CD4-positive, alpha-beta T cell treated with Interleukin-4 for 4 hours (primary cell): ENCODE results near the gene CETP.
"Not testable (repeated sequence)": the region's sequence is repeated elsewhere in the genome, so short reads cannot be mapped to it uniquely, and the experiment has no call there.

Experiments
- DNase-seq: peaks from one replicate; pipeline ENCODE4 v3.0.0-alpha.2; 2020

The CETP gene

DNA sequence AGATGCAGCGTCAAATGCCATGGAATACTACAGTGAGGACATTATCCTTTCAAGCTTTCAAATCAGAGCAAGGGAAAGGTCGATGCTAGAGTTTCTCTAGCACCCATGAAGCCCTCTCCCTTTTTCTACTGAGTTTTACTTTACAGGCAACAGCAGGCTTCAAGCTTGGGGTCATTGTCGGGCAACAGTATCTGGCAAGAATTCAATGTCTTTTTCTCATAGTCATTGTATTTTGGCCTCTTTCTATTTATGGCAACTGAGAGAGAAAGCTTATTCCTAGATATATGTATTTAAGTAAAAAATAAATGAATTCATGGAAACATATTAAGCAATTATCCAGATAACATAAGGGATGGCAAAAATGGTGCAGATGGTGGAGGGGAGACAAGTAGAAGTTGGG lies 364 bp upstream of the CETP start:
- DNase-seq: no peak

DNA sequence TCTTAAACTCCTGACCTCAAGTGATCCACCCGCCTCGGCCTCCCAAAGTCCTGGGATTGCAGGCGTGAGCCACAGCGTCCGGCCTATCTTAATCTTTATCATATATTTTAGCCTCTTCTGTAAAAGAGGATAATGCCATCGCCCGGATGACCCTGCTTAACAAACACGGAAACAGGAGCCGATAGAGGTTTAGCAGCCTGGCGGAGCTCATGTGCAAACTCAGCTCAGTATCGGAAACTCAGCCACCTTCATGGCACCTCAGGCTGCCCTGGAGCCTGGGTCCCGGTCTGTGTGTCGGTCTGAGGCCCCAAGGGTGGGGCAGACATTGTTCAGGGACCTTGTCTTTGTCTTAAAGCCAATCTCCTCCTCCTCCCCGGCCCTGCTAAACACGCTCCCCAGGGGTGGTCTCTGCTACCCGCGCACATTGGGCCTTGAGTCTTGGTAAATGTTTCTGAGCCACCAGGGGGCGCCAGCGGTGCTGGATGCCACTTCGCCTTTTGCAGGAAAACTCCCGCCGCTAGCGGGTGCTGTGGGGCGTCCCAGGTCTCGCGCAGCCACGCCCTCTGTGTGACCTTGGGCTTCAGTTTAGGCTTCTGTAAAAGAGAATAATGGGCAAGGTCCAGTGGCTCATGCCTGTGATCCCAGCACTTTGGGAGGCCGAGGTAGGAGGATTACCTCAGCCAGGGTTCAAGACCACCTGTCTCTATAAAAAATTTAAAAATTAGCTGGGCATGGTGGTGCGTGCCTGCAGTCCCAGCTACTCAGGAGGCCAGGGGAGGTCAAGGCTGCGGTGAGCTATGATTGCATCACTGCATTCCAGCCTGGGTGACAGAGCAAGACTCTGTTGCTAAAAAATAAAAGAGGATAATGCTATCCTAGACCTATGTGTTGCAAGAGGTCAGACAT lies 2.7 kb downstream of the CETP start:
- peak; percentile 89 for DNase-seq

DNA sequence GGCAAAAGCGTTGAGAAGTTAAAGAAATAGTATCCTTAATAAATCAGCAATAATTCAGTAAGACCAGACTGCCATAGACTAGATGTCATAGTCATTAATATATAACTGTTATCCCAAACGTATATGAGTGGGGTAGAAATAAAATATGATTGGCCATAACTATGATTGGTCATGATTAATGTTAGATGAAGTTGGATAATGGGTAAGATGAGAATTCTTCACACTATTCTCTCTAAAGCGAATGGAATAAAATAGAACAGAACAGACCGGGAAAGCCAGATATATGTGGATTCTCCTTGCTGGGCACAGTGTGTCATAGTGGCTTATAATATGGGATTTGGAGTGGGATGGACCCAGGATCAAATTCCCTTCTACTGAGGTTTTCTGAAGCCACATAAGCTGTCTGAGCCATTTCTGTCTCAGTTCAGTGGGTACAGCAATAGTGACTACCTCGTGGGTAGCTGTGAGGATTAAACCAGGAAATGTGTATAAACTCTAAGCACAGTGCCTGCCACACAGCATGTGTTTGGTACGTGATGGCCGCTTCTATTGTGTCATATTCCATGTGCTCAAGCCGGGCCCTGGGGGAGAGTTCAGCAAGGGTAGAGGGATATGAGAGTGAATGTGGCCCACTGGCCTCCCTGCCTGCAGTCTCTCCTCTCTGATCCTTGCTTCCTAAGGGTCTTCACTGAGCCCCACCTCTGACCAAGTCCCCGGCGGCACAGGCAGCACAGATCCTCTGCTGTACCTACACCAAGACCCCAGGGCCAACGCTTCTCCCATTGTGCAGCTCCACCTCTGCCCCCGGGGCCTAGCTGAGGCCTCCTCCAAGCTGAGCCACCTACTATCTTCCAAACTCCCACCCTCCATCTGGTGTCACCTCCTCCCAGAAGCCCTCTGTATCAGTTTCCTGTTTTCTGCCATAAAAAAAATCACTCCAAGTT lies 3.7 kb downstream of the CETP start:
- DNase-seq: no peak

DNA sequence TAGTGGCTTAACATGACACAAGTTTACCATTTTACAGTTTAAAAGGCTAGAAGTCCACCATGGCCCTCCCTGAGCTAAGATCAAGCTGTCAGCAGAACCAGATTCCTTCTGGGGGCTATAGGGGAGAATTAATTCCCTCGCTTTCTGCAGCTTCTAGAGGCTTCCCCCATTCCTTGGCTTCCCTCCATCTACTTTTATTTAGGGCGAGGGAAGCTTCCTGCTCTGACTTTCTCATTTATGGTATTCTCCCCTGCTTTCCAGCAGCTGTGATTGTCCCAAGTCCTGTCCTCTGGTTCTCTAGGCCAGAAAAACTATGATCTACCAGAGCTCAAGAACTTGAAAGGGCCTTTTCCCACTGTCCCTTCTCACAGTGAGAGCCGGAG lies 4.3 kb downstream of the CETP start:
- DNase-seq: no peak

DNA sequence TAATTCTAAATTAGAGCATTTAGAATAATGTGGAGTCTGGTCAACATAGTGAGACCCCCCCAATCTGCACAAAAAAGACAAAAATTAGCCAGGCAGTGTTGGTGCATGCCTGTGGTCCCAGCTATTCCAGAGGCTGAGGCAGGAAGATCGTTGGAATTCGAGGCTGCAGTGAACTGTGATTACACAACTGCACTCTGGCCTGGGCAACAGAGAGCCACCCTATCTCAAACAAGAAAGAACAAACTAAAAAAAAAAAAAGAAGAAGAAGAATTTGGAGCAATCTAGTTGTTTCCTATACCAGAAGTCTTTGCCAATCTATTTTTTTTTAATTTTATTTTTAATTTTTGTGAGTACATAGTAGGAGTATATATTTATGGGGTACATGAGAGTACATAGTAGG lies 6.0 kb downstream of the CETP start:
- DNase-seq: no peak

DNA sequence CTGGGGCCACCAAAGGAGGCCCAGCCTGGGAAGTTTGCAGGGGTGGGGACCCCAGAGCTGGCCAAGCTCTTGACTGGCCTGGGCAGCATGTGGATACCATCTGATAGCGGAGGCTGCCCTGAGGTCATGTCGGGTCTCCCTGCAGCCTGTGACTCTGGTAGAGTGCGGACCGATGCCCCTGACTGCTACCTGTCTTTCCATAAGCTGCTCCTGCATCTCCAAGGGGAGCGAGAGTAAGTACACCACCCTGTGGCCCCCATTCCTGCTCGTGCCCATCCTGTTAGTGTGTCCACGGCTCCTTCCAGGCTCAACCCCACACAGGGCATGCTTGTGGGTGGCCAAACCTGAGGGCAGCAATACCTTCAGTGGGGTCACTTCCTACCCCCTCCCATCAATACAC lies 8.0 kb downstream of the CETP start:
- DNase-seq: no peak

DNA sequence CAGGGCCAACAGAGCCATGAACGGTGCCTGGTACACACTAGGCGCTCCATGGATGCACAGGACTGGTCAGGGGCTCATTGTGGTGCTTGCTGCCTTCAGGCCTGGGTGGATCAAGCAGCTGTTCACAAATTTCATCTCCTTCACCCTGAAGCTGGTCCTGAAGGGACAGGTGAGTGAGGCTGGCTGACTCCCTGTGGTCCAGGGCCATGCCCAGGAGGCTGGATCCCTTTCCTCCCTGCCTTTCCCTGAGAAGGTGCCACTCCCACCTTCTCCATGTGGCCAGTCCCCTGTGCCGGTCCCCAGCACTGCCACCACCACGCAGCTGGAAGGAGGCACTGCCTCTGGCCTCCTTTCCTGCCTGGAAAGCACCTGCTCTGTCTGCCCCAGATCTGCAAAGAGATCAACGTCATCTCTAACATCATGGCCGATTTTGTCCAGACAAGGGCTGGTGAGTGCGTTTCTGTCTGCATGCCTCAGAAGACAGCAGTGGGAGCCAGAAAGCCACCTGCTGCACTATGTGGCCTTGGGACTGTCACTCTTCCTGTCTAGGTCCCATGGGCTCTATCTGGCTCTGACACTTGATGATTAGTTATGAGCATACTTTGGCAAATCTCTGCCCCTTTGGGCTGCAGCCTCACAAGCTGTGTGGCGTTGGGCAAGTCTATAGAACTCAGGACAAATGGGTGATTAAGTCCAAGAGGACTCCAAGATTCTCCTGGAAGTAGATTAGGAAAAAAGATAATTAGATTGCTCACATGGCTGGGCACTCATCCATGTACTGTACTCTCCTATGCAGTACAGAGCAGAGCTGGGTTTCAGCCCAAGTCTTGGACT lies 9.4 kb downstream of the CETP start:
- DNase-seq: no peak

DNA sequence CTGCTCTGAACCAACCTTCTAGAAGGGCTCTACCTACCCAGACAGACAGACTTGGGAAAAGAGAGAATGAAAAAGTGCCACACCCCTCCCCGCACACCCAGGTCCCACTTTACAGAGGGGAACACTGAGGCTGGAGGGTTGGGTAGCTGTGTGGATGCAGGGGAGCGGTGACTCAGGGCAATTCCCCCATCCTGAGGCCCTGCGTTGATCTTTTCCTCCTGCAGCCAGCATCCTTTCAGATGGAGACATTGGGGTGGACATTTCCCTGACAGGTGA lies 10.0 kb downstream of the CETP start:
- DNase-seq: no peak

DNA sequence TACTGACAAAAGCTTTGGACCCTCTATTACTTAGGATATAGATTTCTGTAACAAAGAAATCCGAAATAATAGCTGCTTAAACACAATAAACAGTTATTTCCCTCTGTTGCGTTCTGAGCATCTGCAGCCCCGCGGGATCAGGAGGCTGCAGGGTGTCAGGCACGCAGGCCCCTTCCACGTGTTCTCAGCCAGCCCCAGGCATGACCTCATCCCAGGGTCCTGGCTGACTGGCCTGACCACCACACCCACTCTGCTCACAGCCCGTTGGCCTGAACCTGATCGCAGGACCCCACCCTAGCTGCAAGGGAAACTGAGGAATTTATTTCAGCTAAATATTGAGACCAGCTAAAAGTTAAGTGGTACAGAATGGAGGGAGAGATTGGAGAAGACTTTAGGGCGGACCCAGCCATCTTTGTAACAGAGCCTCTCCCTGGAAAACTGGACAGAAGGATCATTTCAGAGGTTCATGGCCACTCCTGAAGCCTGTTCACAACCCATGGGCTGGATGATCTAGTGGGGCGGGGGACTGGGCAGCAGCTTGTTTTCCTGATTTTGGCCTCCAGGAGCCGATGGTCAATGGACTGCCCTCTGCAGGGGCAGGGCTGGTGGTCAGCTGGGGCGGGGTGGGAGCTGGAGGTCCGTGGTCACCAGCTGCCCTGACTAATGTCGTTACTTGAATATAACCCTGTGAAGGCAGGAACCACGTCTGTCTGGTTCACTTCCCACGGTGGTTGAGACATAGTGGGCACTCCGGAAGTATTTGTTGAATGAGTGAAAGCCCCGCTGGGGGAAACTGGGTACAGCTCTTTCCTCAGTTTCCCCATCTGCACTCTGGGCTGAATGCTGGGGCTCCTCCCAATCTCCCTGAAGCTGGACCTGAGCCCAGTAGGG lies 10.9 kb downstream of the CETP start:
- DNase-seq: no peak

DNA sequence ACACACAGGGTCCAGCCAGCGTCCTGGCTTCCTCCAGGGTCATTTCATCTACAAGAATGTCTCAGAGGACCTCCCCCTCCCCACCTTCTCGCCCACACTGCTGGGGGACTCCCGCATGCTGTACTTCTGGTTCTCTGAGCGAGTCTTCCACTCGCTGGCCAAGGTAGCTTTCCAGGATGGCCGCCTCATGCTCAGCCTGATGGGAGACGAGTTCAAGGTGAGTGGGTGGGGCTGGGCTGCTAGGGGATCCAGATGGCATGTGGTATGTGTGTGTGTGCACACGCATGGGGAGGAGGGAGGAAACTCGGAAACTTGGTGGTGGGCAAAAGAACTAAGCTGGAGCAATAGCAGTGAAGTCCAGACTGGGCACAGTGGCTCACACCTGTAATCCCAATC lies 11.5 kb downstream of the CETP start:
- DNase-seq: no peak

DNA sequence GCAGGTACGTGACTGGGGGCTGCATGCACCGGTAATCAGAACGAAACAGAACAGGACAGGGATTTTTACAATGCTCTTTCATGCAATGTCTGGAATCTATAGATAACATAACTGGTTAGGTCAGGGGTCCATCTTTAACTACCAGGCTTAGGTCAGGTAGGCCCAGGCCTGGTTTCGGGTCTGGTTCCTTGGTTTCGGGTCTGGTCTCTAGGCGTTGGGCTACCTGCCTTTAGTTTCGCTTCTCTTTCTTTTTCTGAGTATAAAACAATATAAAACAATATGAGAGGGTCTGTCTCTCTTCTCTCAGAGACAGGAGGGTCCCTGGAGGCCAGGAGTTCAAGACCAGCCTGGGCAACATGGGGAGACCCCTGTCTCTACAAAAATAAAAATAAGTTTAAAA lies 12.1 kb downstream of the CETP start:
- not testable (repeated sequence) for DNase-seq

DNA sequence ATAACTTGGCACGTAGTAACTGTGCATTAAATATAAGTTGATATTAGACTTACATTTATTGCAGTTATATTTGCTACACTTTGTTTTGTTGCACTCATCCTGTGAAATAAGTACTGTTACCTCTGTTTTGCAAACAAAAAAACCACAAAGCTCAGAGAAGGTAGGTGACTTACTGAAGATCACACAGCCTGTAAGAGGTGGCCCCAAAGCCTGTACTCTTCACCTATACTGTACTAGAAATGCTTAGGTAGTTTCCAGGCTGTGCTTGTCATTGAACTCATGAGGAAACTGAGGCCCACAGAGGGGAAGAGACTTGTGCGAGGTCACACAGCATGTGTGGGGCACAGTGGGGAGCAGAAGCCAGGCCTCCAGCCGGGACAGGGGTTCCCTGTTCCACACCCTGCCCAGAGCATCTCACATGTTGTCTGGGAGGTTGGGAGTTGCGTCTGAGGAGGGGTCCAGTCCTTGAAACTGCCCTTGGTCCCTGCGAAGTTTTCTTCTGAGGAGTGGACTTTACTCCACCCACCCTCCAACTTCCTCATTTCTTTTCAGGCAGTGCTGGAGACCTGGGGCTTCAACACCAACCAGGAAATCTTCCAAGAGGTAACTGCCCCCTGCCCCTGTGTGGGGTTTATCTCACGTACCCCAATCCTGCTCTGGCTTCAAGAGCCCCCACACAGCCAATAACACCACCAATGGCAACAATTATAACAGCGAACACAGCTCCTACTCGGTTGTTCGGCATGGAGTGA lies 13.0 kb downstream of the CETP start:
- no peak for DNase-seq

DNA sequence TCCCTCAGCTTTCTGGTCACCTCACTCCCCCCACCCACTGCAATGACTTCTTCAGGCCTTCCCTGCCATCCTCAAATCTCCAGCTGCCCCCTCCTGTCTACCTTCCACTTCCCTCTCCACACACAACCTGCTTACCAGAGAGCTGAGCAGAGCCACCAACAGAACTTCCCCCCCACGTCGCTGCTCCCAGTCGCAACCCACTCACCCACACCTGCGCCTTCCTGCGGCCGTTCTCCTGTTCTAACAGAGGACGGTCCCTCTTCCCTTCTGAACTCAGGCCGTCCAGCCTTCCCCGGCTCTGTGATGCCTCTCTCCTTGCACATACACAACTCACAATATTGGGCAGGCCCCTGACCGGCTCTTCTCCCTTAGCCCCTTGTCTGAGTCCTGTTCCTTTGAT lies 14.0 kb downstream of the CETP start:
- DNase-seq: no peak

DNA sequence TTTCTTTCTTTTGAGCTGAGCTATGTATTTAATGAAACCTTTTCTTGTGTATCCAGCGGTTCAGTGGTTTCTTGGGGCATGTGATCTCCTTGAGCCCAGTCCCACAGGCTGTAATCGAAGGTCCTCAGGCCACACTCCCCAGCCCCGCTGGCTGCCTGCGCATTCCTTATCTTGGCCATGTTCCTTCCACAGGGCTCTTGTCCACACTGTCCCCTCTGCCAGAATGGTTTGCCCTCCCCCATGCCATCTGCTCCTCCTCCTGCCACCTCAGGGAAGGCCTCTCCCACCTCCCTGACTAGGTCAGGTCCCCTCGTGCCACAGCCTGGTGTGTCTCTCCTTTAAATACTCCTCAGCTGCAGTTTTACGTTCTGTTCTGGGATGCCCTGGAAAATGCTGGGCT lies 15.5 kb downstream of the CETP start:
- DNase-seq: no peak

DNA sequence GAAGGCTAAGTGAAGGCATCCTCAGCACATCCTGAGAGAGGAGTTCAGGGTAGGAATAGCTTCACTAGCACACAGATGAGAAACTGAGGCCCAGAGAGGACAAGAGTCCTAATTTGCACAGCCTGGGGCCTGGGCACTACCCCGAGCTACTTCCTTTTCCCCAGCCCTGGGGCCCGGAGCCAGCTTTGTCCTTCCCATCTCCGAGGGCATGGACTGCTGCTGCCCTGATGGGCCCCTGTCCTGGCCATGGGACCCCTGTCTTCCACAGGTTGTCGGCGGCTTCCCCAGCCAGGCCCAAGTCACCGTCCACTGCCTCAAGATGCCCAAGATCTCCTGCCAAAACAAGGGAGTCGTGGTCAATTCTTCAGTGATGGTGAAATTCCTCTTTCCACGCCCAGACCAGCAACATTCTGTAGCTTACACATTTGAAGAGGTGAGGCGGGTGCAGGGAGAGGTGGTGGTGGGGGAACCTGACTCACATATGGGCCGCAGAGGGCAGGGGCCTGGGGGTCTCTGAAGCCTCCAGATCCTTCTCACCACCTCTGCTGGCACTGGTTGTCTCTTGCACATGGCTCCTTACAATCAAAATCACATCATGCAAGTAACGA lies 16.2 kb downstream of the CETP start:
- no peak for DNase-seq

DNA sequence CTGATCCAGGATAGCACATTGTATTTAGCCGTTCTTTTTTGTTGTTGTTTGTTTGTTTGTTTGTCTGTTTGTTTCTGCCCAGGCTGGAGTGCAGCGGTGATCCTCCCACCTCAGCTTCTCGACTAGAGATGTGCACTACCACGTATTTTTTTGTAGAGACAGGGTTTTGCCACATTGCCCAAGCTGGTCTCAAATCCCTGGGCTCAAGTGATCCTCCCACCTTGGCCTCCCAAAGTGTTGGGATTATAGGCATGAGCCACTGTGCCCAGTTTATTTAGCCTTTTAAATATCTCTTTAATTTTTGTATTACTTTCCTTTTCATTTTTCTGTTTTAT lies 18.4 kb downstream of the CETP start:
- no peak for DNase-seq

DNA sequence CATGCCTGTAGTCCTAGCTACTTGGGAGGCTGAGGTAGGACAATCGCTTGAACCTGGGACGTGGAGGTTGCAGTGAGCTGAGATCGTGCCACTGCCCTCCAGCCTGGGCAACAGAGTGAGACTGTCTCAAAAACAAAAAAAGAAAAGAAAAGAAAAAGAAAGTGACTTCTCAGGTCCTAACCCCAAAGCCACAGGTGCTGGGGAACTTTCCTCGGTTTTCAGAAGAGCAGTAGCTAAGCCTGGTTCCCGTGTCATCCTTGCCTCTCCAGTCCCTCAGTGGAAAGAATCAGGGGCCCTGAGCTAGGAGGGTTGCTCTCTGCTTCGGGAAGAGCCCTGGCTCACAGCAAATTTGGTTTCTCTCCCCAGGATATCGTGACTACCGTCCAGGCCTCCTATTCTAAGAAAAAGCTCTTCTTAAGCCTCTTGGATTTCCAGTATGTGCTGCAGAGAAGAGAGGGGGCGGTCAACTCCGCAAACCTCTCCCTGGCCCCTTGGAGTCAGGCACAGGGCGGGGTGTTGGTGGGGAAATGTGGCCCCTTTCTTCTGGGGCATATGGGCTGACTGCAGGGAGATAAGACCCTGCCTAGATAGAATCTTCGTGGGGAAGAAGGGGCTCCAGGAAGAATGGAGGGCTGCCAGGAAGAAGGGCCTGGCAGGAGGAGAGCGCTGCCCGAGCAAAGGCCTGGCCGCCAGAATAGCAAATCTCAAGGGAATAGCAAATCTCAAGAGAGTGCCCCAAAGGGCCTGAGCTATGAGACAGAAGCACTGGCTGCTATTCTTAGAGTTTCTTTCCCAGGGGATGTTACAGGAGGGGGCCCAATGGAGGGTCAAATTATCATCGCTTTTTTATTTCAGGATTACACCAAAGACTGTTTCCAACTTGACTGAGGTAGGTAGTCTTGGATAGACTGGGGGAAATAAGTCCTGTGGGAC lies 19.3 kb downstream of the CETP start:
- DNase-seq: no peak

DNA sequence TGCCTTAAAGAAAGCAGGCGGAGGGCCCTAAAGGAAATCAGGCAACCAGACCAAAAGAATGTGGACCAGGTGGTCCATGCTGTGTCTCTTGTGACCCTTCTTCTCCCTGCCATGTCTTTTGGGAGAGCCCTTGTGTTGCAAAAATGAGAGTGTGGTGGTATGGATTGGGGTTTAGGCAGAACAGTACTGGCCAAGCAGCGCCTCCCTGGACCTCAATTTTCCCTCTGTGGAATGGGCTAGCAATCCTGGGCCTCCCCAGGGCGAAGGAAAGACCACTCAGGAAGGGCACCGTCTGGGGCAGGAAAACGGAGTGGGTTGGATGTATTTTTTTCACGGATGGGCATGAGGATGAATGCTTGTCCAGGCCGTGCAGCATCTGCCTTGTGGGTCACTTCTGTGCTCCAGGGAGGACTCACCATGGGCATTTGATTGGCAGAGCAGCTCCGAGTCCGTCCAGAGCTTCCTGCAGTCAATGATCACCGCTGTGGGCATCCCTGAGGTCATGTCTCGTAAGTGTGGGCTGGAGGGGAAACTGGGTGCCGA lies 20.1 kb downstream of the CETP start:
- DNase-seq: no peak

DNA sequence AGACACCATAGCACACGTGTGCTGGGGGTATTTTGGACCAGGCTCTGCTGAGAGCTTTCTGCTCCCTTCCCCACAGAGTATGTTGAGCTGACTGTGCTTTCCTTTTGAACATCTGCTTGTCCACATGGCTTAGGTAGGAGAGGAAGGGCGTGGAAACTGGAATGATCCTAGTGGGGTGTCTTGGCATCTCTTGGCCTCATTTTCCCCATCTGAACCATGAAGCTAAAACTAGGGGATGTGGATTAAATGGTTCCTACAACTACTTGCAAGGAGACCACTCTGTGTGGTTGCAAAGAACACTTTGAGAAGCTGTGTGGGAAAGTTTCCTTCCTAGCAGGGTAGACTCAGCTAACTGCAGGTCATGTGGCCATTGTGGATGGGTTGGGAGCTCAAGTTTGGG lies 20.9 kb downstream of the CETP start:
- DNase-seq: no peak
